Right renal cortex interstitium (tissue), 3 donors: Measurements from ENCODE around the gene MDK. TPM values are rescaled to one million over a fixed set of nuclear protein-coding genes. Genes with fewer than 3 reads are reported as not detected.

Source experiments
- polyA plus RNA-seq, 3 donors: library from polyadenylated mRNA; unstranded; fragments of 120-200 nt; gene quantifications; one replicate each; pipeline ENCODE4 v1.2.1, GENCODE V29; 2013; ENCODE audit not compliant: insufficient read length in 3 of 3

The MDK gene
- polyA plus RNA-seq, 3 donors = 673 to 741 (median 725) TPM

Other genes with a start within 250 kb of the MDK start
- 10 to 100 TPM; 11.4 to 15.5 (median 13.2) TPM for gene CREB3L1, start 104.0 kb upstream of the MDK start, polyA plus RNA-seq
- gene DGKZ, start 34.2 kb upstream of the MDK start, polyA plus RNA-seq = 10 to 100 TPM; 28.9 to 38.4 (median 31.1) TPM
- gene CHRM4, start 10.1 kb downstream of the MDK start, polyA plus RNA-seq = under 1 TPM; 0.08 to 0.21 (median 0.14) TPM
- 10 to 100 TPM; 25.2 to 26.9 (median 25.3) TPM for gene AMBRA1, start 212.4 kb downstream of the MDK start, polyA plus RNA-seq
- gene HARBI1, start 235.6 kb downstream of the MDK start, polyA plus RNA-seq = 1 to 10 TPM; 4.6 to 5.0 (median 4.8) TPM
- gene ATG13, start 235.9 kb downstream of the MDK start, polyA plus RNA-seq = 10 to 100 TPM; 47.0 to 66.6 (median 65.2) TPM